HCT116 (cell line): Measurements from ENCODE around the gene MTHFD2L. TPM values are rescaled to one million over a fixed set of nuclear protein-coding genes. Genes with fewer than 3 reads are reported as not detected.

Experiments
- ATAC-seq: fragments of 200-7000 bp; cut with Tn5 transposase; 2 replicates; pipeline ENCODE4 v1.9.1; 2020; ENCODE audit warnings: mild to moderate bottlenecking, moderate library complexity
- BruUV-seq: library from RNA; stranded (reverse); fragments of 400-500 nt; replicated peaks from 2 replicates; lab custom pipeline; 2021; lab: Mats Ljungman, UMichigan
- CTCF ChIA-PET: fragments of 300-600 bp; sonication (Branson Sonifier 250); formaldehyde crosslinking; loops from one replicate; lab custom pipeline; 2021; ENCODE audit warnings: antibody characterized with exemption; lab: Charles Lee
- POLR2A ChIA-PET: fragments of 300-600, 350-600 bp; sonication (Branson Sonifier 250); formaldehyde crosslinking; loops from one replicate; lab custom pipeline; 2021; ENCODE audit warnings: antibody characterized with exemption; lab: Charles Lee
- RAD21 ChIA-PET, 2 experiments: fragments of 300-600 bp; sonication (Branson Sonifier 250); formaldehyde crosslinking; loops; one replicate each; lab custom pipeline; 2023; ENCODE audit warnings: low total read pairs in 2 of 2; ENCODE audit not compliant: uncharacterized antibody in 2 of 2, unreplicated experiment in 2 of 2, low non-redundant PET in 1 of 2; lab: Charles Lee
- DNase-seq: peaks from one replicate; pipeline ENCODE4 v3.0.0-alpha.2; 2010; ENCODE audit warnings: low read depth, low spot score
- H2AFZ ChIP-seq: fragments of 200-600 bp; shearing (Covaris generic), sonication (generic); 2 replicates; pipeline ENCODE4 v1.6.1; 2017; ENCODE audit warnings: low read depth, mixed run types, mixed read lengths, antibody characterized with exemption, low read length; ENCODE audit not compliant: poor library complexity, severe bottlenecking
- H3K27ac ChIP-seq: 2 replicates; pipeline ENCODE4 v1.5.1; 2012; ENCODE audit warnings: low read depth, low read length
- H3K27me3 ChIP-seq: fragments of 200-600 bp; sonication (generic); 2 replicates; pipeline ENCODE4 v1.6.1; 2016; ENCODE audit warnings: mixed run types, low read length, mixed read lengths; ENCODE audit not compliant: insufficient read depth
- H3K36me3 ChIP-seq, 2 experiments: fragments of 200-500 bp in 1 of 2; fragments of 200-600 bp in 1 of 2; sonication (Bioruptor generic) in 1 of 2; sonication (generic) in 1 of 2; 2 replicates each; pipeline versions ENCODE4 v1.5.1 to v1.6.1; 2014 to 2016; ENCODE audit warnings: low read length in 2 of 2, inconsistent platforms in 1 of 2, mixed read lengths in 1 of 2, mixed run types in 1 of 2; ENCODE audit not compliant: insufficient read depth in 2 of 2, control insufficient read depth in 1 of 2
- H3K4me1 ChIP-seq, 2 experiments: fragments of 200-600 bp in 1 of 2; sonication (generic) in 1 of 2; 2 replicates each; pipeline versions ENCODE4 v1.5.1 to v1.6.1; 2012 to 2017; ENCODE audit warnings: low read length in 2 of 2, inconsistent platforms in 1 of 2, mild to moderate bottlenecking in 1 of 2, mixed read lengths in 1 of 2, mixed run types in 1 of 2, moderate library complexity in 1 of 2; ENCODE audit not compliant: insufficient read depth in 2 of 2, control insufficient read depth in 1 of 2
- H3K4me2 ChIP-seq: fragments of 200-600 bp; sonication (generic); 2 replicates; pipeline ENCODE4 v1.6.1; 2017; ENCODE audit warnings: mixed run types, low read length, mixed read lengths
- H3K4me3 ChIP-seq, 2 experiments: fragments of 200-600 bp in 1 of 2; sonication (generic) in 1 of 2; replicated peaks in 1 of 2; 2 replicates each; pipeline ENCODE4 v1.5.1; 2011 to 2016; ENCODE audit warnings: low read length in 2 of 2, control low read depth in 1 of 2, low read depth in 1 of 2, mild to moderate bottlenecking in 1 of 2, mixed read lengths in 1 of 2, mixed run types in 1 of 2
- H3K79me2 ChIP-seq: fragments of 200-600 bp; sonication (generic); 2 replicates; pipeline ENCODE4 v1.6.1; 2017; ENCODE audit warnings: mild to moderate bottlenecking, mixed run types, low read length, moderate library complexity, mixed read lengths; ENCODE audit not compliant: insufficient read depth
- H3K9ac ChIP-seq: fragments of 200-600 bp; sonication (generic); 2 replicates; pipeline ENCODE4 v1.6.1; 2016; ENCODE audit warnings: low read length, mixed read lengths
- H3K9me2 ChIP-seq: fragments of 200-600 bp; sonication (generic), shearing (Covaris generic); 2 replicates; pipeline ENCODE4 v1.6.1; 2017; ENCODE audit warnings: mixed run types, mild to moderate bottlenecking, moderate library complexity; ENCODE audit not compliant: insufficient read depth
- H3K9me3 ChIP-seq, 2 experiments: fragments of 200-500 bp in 1 of 2; fragments of 200-600 bp in 1 of 2; sonication (Bioruptor generic) in 1 of 2; sonication (generic) in 1 of 2; 2 replicates each; pipeline ENCODE4 v1.6.1; 2014 to 2017; ENCODE audit warnings: low read length in 2 of 2, mixed read lengths in 2 of 2, inconsistent platforms in 1 of 2, low read depth in 1 of 2, mild to moderate bottlenecking in 1 of 2, mixed run types in 1 of 2, moderate library complexity in 1 of 2; ENCODE audit not compliant: control insufficient read depth in 1 of 2, insufficient read depth in 1 of 2
- H4K20me1 ChIP-seq: fragments of 200-600 bp; sonication (generic), shearing (Covaris generic); 2 replicates; pipeline ENCODE4 v1.6.1; 2017; ENCODE audit warnings: mixed run types, mild to moderate bottlenecking, moderate library complexity; ENCODE audit not compliant: insufficient read depth
- CBX3 ChIP-seq: IDR thresholded peaks from 2 replicates; pipeline ENCODE4 v1.6.1; 2012; ENCODE audit warnings: low read depth
- CEBPB ChIP-seq: IDR thresholded peaks from 2 replicates; pipeline ENCODE4 v1.6.1; 2012; ENCODE audit warnings: low read depth
- EGR1 ChIP-seq: IDR thresholded peaks from 2 replicates; pipeline ENCODE4 v1.6.1; 2012; ENCODE audit warnings: low read depth
- ELF1 ChIP-seq: IDR thresholded peaks from 2 replicates; pipeline ENCODE4 v1.6.1; 2012; ENCODE audit warnings: low read depth, borderline replicate concordance
- EZH2 ChIP-seq: fragments of 200-600 bp; sonication (generic); IDR thresholded peaks from 2 replicates; pipeline ENCODE4 v1.6.1; 2017; ENCODE audit warnings: antibody characterized with exemption, mixed run types
- EZH2phosphoT487 ChIP-seq: fragments of 200-600 bp; IDR thresholded peaks from 2 replicates; pipeline ENCODE4 v1.6.1; 2018; ENCODE audit warnings: antibody characterized with exemption, borderline replicate concordance
- FOSL1 ChIP-seq: IDR thresholded peaks from 2 replicates; pipeline ENCODE4 v1.6.1; 2012; ENCODE audit warnings: low read depth
- JUND ChIP-seq: IDR thresholded peaks from 2 replicates; pipeline ENCODE4 v1.6.1; 2012
- POLR2A ChIP-seq: IDR thresholded peaks from 2 replicates; pipeline ENCODE4 v1.7.0; 2011; ENCODE audit warnings: borderline replicate concordance; ENCODE audit not compliant: insufficient read depth, insufficient read length; ENCODE audit errors: extremely low read depth
- POLR2AphosphoS5 ChIP-seq: IDR thresholded peaks from 2 replicates; pipeline ENCODE4 v1.6.1; 2011; ENCODE audit warnings: mild to moderate bottlenecking, low read depth, low read length, moderate library complexity
- RAD21 ChIP-seq: IDR thresholded peaks from 2 replicates; pipeline ENCODE4 v1.6.1; 2012; ENCODE audit warnings: low read depth, mild to moderate bottlenecking
- SIN3A ChIP-seq: IDR thresholded peaks from 2 replicates; pipeline ENCODE4 v1.6.1; 2012; ENCODE audit warnings: low read depth
- SP1 ChIP-seq: IDR thresholded peaks from 2 replicates; pipeline ENCODE4 v1.6.1; 2012; ENCODE audit warnings: low read depth
- SRF ChIP-seq: IDR thresholded peaks from 2 replicates; pipeline ENCODE4 v1.6.1; 2012; ENCODE audit warnings: low read depth
- TCF7L2 ChIP-seq: IDR thresholded peaks from 2 replicates; pipeline ENCODE4 v1.7.0; 2011; ENCODE audit warnings: borderline replicate concordance, inconsistent platforms; ENCODE audit not compliant: insufficient read depth, insufficient read length; ENCODE audit errors: extremely low read depth
- YY1 ChIP-seq: IDR thresholded peaks from 2 replicates; pipeline ENCODE4 v1.6.1; 2011; ENCODE audit warnings: low read length, low read depth, moderate library complexity, mild to moderate bottlenecking; ENCODE audit not compliant: insufficient replicate concordance; ENCODE audit errors: extremely low read depth
- ZFX ChIP-seq: fragments of 450-650 bp; IDR thresholded peaks from 2 replicates; pipeline ENCODE4 v1.6.1; 2017
- ZNF274 ChIP-seq: fragments of 200-500 bp; sonication (Bioruptor generic); IDR thresholded peaks from 2 replicates; pipeline ENCODE4 v1.6.1; 2014; ENCODE audit warnings: mild to moderate bottlenecking, low read depth, low read length, inconsistent platforms
- intact Hi-C: fragments of 100-400 bp; cut with micrococcal nuclease; formaldehyde crosslinking; loops from 2 replicates; pipeline ENCODE4 v1.10.0; 2022
- total RNA-seq: library from RNA; stranded (reverse); gene quantifications from one replicate; pipeline ENCODE4 v1.2.1, GENCODE V29; 2021; ENCODE audit not compliant: unreplicated experiment
- TF ChIP-seq, protein P1 (sequence below), 3 experiments: fragments of 200-600 bp in 1 of 3; sonication (generic) in 1 of 3; IDR thresholded peaks in 2 of 3; conservative IDR thresholded peaks in 1 of 3; 2 replicates each; pipeline ENCODE4 v1.5.1; 2012 to 2017; ENCODE audit warnings: low read depth in 2 of 3, low read length in 2 of 3, antibody characterized with exemption in 1 of 3, borderline replicate concordance in 1 of 3, control low read depth in 1 of 3, mild to moderate bottlenecking in 1 of 3, mixed read lengths in 1 of 3, mixed run types in 1 of 3, moderate library complexity in 1 of 3; ENCODE audit not compliant: insufficient read depth in 1 of 3
- TF ChIP-seq, protein P2 (sequence below): IDR thresholded peaks from 2 replicates; pipeline ENCODE4 v1.6.1; 2012
- TF ChIP-seq, protein P3 (sequence below): IDR thresholded peaks from 2 replicates; pipeline ENCODE4 v1.6.1; 2012
- TF ChIP-seq, protein P4 (sequence below): IDR thresholded peaks from 2 replicates; pipeline ENCODE4 v1.6.1; 2012; ENCODE audit warnings: low read depth

Gene MTHFD2L
- total RNA-seq, 1 experiment from 2014 or later = 15.0 TPM

DNA sequence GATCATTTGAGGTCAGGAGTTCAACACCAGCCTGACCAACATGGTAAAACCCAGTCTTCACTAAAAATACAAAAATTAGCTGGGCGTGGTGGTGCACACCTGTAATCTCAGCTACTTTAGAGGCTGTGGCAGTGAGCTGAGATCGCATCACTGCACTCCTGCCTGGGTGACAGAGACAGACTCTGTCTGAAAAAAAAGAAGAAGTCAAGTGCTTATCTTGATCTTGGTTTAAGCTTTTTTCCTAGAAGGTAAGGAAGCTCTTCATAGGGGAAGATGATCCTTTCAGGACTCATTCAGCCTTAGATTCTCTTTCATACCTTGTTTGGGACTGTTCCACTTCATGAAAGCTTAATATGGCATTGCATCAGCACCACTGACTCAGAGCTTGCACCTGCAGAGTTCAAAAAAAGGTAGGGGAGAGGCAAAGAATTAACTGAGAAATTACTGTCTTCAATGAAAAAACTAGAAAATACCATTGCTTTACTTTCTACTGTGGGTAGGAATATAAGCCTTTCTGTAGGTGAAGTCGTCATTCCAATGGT, 79.6 kb downstream of the MTHFD2L start:
- ATAC-seq (no peak), DNase-seq (no peak)
- CTCF ChIA-PET = interaction anchor here (1.0 kb wide), 1 partner anchor 9 kb away, joined by 6 read pairs; no protein-coding TSS in a partner anchor
- Histone ChIP-seq H3K27ac (no peak overlapping the region), H3K9me2 (no peaks in the 10 kb centered on the region), H3K4me2 (no peak overlapping the region), H3K9ac (no peak overlapping the region), H3K36me3 (no peaks in the 10 kb centered on the region), H3K79me2 (no peaks in the 10 kb centered on the region), H3K4me1 (peaks cover 0 to 10% of the 10 kb centered on the region in 2 experiments; a peak in 1 of 4 replicates), H2AFZ (no peak overlapping the region), H3K9me3 (no peaks in the 10 kb centered on the region), H3K27me3 (no peaks in the 10 kb centered on the region), H4K20me1 (no peaks in the 10 kb centered on the region), H3K4me3 (no peak overlapping the region)
- intact Hi-C loops = no loop called here
- no TSS peak for BruUV-seq
- RAD21 ChIA-PET = no interaction called here
- POLR2A ChIA-PET = no interaction called here
- TF ChIP-seq ZFX (no peak), YY1 (no peak), TCF7L2 (no peak), ZNF274 (no peak), SRF (peak; percentile 83; the same call in 1 of the 2 replicates), EZH2phosphoT487 (no peak), FOSL1 (peak; percentile 54), CEBPB (peak; percentile 88), EZH2 (no peak), ELF1 (no peak), POLR2AphosphoS5 (no peak), SIN3A (no peak), EGR1 (no peak), JUND (peak; percentile 55; the same call in 1 of the 2 replicates), POLR2A (no peak), RAD21 (no peak), CBX3 (peak; percentile 58; the same call in 1 of the 2 replicates), SP1 (peak; percentile 36; the same call in 1 of the 2 replicates)
- TF ChIP-seq, protein P1, sequence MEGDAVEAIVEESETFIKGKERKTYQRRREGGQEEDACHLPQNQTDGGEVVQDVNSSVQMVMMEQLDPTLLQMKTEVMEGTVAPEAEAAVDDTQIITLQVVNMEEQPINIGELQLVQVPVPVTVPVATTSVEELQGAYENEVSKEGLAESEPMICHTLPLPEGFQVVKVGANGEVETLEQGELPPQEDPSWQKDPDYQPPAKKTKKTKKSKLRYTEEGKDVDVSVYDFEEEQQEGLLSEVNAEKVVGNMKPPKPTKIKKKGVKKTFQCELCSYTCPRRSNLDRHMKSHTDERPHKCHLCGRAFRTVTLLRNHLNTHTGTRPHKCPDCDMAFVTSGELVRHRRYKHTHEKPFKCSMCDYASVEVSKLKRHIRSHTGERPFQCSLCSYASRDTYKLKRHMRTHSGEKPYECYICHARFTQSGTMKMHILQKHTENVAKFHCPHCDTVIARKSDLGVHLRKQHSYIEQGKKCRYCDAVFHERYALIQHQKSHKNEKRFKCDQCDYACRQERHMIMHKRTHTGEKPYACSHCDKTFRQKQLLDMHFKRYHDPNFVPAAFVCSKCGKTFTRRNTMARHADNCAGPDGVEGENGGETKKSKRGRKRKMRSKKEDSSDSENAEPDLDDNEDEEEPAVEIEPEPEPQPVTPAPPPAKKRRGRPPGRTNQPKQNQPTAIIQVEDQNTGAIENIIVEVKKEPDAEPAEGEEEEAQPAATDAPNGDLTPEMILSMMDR (IDR thresholded peaks at IDR 0.05 in 2 of 3, conservative IDR thresholded peaks at IDR 0.05 in 1 of 3; ENCODE audit: borderline replicate concordance in 1 of 3, insufficient read depth in 1 of 3, low read depth in 2 of 3, low read length in 2 of 3) = no peak
- TF ChIP-seq, protein P2, sequence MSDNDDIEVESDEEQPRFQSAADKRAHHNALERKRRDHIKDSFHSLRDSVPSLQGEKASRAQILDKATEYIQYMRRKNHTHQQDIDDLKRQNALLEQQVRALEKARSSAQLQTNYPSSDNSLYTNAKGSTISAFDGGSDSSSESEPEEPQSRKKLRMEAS = 0 out of 2 replicates have a peak, but pooled peaks have one; percentile 22
- TF ChIP-seq, protein P3, sequence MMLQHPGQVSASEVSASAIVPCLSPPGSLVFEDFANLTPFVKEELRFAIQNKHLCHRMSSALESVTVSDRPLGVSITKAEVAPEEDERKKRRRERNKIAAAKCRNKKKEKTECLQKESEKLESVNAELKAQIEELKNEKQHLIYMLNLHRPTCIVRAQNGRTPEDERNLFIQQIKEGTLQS = peak; percentile 56; the same call in 1 of the 2 replicates
- TF ChIP-seq, protein P4, sequence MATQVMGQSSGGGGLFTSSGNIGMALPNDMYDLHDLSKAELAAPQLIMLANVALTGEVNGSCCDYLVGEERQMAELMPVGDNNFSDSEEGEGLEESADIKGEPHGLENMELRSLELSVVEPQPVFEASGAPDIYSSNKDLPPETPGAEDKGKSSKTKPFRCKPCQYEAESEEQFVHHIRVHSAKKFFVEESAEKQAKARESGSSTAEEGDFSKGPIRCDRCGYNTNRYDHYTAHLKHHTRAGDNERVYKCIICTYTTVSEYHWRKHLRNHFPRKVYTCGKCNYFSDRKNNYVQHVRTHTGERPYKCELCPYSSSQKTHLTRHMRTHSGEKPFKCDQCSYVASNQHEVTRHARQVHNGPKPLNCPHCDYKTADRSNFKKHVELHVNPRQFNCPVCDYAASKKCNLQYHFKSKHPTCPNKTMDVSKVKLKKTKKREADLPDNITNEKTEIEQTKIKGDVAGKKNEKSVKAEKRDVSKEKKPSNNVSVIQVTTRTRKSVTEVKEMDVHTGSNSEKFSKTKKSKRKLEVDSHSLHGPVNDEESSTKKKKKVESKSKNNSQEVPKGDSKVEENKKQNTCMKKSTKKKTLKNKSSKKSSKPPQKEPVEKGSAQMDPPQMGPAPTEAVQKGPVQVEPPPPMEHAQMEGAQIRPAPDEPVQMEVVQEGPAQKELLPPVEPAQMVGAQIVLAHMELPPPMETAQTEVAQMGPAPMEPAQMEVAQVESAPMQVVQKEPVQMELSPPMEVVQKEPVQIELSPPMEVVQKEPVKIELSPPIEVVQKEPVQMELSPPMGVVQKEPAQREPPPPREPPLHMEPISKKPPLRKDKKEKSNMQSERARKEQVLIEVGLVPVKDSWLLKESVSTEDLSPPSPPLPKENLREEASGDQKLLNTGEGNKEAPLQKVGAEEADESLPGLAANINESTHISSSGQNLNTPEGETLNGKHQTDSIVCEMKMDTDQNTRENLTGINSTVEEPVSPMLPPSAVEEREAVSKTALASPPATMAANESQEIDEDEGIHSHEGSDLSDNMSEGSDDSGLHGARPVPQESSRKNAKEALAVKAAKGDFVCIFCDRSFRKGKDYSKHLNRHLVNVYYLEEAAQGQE = no peak
